Measurements from ENCODE around the gene ADGRD1.

Gene ADGRD1

DNA sequence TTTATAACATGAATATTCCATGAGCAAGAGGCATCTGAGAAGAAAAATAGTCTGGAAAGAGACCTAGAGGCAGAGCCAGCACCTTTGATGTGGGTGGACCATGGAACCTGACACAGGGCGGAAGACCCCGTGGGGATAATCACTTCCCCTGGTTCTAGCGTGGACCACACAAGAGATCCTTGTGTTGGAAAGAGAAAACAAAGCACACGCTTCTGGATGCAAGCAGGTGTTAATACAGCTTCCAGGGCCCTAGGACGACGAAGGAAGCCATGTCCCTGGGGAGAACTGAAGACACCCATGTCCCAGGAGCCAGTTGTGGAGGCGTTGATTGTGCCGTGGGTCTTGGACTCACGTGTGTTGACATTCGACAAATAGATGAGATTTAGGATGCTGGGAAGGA is 102.9 kb downstream of the ADGRD1 start:
- Histone ChIP-seq H3K36me3 (ENCODE audit: insufficient read depth, low read length) (no peaks in the 10 kb centered on the region), H3K27me3 (ENCODE audit: insufficient read depth, low read length, poor library complexity) (peaks cover 28% of the 10 kb centered on the region), H3K4me3 (ENCODE audit: low read depth in 1 of 2, low read length in 2 of 2) (no peak overlapping the region), H2AFZ (ENCODE audit: low read depth, low read length) (no peak overlapping the region), H4K20me1 (ENCODE audit: insufficient read depth, low read length) (no peaks in the 10 kb centered on the region; the same call in 1 of the 2 replicates), H3K4me1 (ENCODE audit: insufficient read depth, low read length) (peaks cover 7% of the 10 kb centered on the region; the same call in 1 of the 2 replicates), H3K79me2 (ENCODE audit: insufficient read depth, low read length) (no peaks in the 10 kb centered on the region), H3K9ac (ENCODE audit: low read depth, low read length) (no peak overlapping the region), H3K27ac (ENCODE audit: low read length) (no peak overlapping the region), H3K4me2 (ENCODE audit: insufficient read depth, low read length) (no peak overlapping the region), H3K9me3 (ENCODE audit: insufficient read depth, low read length, severe bottlenecking) (no peaks in the 10 kb centered on the region)
- TF ChIP-seq, protein P1, sequence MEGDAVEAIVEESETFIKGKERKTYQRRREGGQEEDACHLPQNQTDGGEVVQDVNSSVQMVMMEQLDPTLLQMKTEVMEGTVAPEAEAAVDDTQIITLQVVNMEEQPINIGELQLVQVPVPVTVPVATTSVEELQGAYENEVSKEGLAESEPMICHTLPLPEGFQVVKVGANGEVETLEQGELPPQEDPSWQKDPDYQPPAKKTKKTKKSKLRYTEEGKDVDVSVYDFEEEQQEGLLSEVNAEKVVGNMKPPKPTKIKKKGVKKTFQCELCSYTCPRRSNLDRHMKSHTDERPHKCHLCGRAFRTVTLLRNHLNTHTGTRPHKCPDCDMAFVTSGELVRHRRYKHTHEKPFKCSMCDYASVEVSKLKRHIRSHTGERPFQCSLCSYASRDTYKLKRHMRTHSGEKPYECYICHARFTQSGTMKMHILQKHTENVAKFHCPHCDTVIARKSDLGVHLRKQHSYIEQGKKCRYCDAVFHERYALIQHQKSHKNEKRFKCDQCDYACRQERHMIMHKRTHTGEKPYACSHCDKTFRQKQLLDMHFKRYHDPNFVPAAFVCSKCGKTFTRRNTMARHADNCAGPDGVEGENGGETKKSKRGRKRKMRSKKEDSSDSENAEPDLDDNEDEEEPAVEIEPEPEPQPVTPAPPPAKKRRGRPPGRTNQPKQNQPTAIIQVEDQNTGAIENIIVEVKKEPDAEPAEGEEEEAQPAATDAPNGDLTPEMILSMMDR (IDR thresholded peaks at IDR 0.05; ENCODE audit: borderline replicate concordance, extremely low read depth, low read length, poor library complexity, severe bottlenecking), result no peak
- no peak for TF ChIP-seq EZH2 (IDR thresholded peaks at IDR 0.05; ENCODE audit: borderline replicate concordance, low read depth, low read length, severe bottlenecking)
- no peak for ATAC-seq (ENCODE audit: insufficient read depth, low read depth)
- no peak for DNase-seq

DNA sequence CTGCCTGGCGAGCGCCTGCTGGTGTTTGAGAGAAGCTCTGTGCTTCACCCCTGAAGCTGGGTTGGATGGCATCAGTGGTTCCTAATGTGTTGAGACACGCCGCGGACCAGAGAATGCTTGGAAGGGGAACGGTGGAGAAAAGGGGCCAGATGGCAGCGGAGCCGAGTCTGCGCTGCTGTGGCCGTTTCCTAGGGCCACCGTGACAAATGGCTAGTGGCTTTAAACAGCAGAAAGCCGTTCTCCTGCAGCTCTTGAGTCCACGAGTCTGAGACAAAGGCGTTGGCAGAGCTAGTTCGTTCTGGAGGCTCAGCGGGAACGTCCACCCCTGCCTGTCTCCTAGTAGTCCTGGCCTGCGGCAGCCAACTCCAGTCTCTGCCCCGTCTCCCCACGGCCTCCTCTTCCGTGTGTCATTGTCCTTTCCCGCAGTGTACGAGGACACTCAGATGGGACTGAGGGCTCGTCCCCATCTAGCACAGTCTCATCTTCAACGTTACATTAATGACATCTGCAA is 103.6 kb downstream of the ADGRD1 start:
- TF ChIP-seq EZH2 (IDR thresholded peaks at IDR 0.05; ENCODE audit: borderline replicate concordance, low read depth, low read length, severe bottlenecking), result no peak
- TF ChIP-seq, protein P1 (IDR thresholded peaks at IDR 0.05; ENCODE audit: borderline replicate concordance, extremely low read depth, low read length, poor library complexity, severe bottlenecking), result no peak
- Histone ChIP-seq H3K9me3 (ENCODE audit: insufficient read depth, low read length, severe bottlenecking) (no peaks in the 10 kb centered on the region), H3K4me2 (ENCODE audit: insufficient read depth, low read length) (no peak overlapping the region), H2AFZ (ENCODE audit: low read depth, low read length) (no peak overlapping the region), H3K79me2 (ENCODE audit: insufficient read depth, low read length) (no peaks in the 10 kb centered on the region), H3K9ac (ENCODE audit: low read depth, low read length) (no peak overlapping the region), H3K4me3 (ENCODE audit: low read depth in 1 of 2, low read length in 2 of 2) (no peak overlapping the region), H3K27ac (ENCODE audit: low read length) (no peak overlapping the region), H4K20me1 (ENCODE audit: insufficient read depth, low read length) (no peaks in the 10 kb centered on the region; the same call in 1 of the 2 replicates), H3K36me3 (ENCODE audit: insufficient read depth, low read length) (no peaks in the 10 kb centered on the region), H3K4me1 (ENCODE audit: insufficient read depth, low read length) (peaks cover 7% of the 10 kb centered on the region; the same call in 1 of the 2 replicates), H3K27me3 (ENCODE audit: insufficient read depth, low read length, poor library complexity) (peaks cover 28% of the 10 kb centered on the region)
- DNase-seq (no peak), ATAC-seq (ENCODE audit: insufficient read depth, low read depth) (no peak)

DNA sequence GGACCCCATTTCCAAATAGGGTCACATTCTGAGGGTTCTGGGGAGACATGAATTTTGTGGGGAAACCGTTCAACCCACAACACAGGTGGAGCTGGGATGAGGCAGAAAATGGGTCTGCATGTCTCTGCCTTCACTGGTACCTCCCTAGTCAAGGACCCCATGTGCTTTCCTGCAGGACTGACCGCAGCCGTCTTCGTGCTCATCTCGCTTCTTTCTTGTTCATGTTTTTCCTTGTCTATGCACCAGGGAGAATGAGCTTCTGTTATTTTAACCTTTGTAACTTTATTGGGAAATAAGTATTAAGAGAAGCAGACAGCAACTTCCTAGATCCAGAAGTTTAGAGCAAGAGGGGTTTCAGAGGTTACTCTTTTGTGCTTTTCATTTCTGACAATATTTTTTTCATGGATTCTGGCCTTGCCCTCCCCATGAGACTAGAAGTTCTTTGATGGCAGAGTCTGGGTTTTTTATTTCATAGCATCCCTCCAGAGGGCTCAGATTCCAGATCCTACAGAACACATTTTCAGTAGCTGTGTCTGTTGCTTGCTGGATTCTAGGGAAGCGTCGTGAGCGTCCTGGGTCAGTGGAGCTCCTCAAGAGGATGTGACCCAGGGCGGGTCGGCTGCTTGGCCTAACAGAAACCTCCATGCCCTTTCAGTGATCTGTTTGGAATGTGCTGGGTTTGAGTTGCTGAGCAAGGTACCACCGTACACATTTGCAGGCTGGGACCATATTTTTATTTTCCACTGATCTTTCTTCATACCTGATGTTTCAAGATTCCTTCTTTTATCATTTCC is 104.2 kb downstream of the ADGRD1 start:
- no peaks in the 10 kb centered on the region for H3K79me2 ChIP-seq (ENCODE audit: insufficient read depth, low read length)
- H3K36me3 ChIP-seq (ENCODE audit: insufficient read depth, low read length), result no peaks in the 10 kb centered on the region
- no peak overlapping the region for H3K9ac ChIP-seq (ENCODE audit: low read depth, low read length)
- no peak for TF ChIP-seq EZH2 (IDR thresholded peaks at IDR 0.05; ENCODE audit: borderline replicate concordance, low read depth, low read length, severe bottlenecking)
- TF ChIP-seq, protein P1 (IDR thresholded peaks at IDR 0.05; ENCODE audit: borderline replicate concordance, extremely low read depth, low read length, poor library complexity, severe bottlenecking), result no peak
- DNase-seq (no peak), ATAC-seq (ENCODE audit: insufficient read depth, low read depth) (no peak)
- H3K4me1 ChIP-seq (ENCODE audit: insufficient read depth, low read length), result peaks cover 7% of the 10 kb centered on the region; the same call in 1 of the 2 replicates
- no peak overlapping the region for H3K4me2 ChIP-seq (ENCODE audit: insufficient read depth, low read length)
- no peak overlapping the region for H3K27ac ChIP-seq (ENCODE audit: low read length)
- H2AFZ ChIP-seq (ENCODE audit: low read depth, low read length), result no peak overlapping the region
- peaks cover 25% of the 10 kb centered on the region for H3K27me3 ChIP-seq (ENCODE audit: insufficient read depth, low read length, poor library complexity)
- H3K9me3 ChIP-seq (ENCODE audit: insufficient read depth, low read length, severe bottlenecking), result no peaks in the 10 kb centered on the region
- no peak overlapping the region for H3K4me3 ChIP-seq (ENCODE audit: low read depth in 1 of 2, low read length in 2 of 2)
- H4K20me1 ChIP-seq (ENCODE audit: insufficient read depth, low read length), result no peaks in the 10 kb centered on the region; the same call in 1 of the 2 replicates

Data from DND-41 (cell line).